Activated T-helper 2 cell treated with anti-CD3 and anti-CD28 coated beads, Interferon-gamma antibody, Interleukin-2, Interleukin-4, amounts not matched to agents 10 μg/mL and 5 μg/mL and 100 μg/mL, durations not matched to agents 14 hours and 24 hours and 36 hours (primary cell): Measurements from ENCODE around the gene PRDM13. TPM values are rescaled to one million over a fixed set of nuclear protein-coding genes. Genes with fewer than 3 reads are reported as not detected.
A peak's percentile ranks its signal among the peaks of the same experiment; 100 is the strongest.

Source experiments
- DNase-seq: peaks from one replicate; pipeline ENCODE4 v3.0.0; 2021; ENCODE audit warnings: low spot score
- H3K27ac Mint-ChIP-seq: one replicate; pipeline ENCODE4 v1.8.0; 2021; ENCODE audit warnings: mixed read lengths
- H3K27me3 Mint-ChIP-seq: one replicate; pipeline ENCODE4 v1.8.0; 2021; ENCODE audit warnings: low read depth, mixed read lengths
- H3K36me3 Mint-ChIP-seq: one replicate; pipeline ENCODE4 v1.8.0; 2021; ENCODE audit warnings: low read depth, mixed read lengths
- H3K4me1 Mint-ChIP-seq: one replicate; pipeline ENCODE4 v1.8.0; 2021; ENCODE audit warnings: low read depth, mixed read lengths
- H3K4me3 Mint-ChIP-seq: one replicate; pipeline ENCODE4 v1.8.0; 2021; ENCODE audit warnings: low read depth, mild to moderate bottlenecking, moderate library complexity, mixed read lengths
- H3K9me3 Mint-ChIP-seq: one replicate; pipeline ENCODE4 v1.8.0; 2021; ENCODE audit warnings: mixed read lengths
- intact Hi-C: fragments of 100-400 bp; cut with micrococcal nuclease; formaldehyde crosslinking; loops from one replicate; pipeline ENCODE4 v1.15.1; 2023
- total RNA-seq: library from RNA; stranded (reverse); gene quantifications from 2 replicates; pipeline ENCODE4 v1.2.3, GENCODE V29; 2022

The PRDM13 gene
- total RNA-seq = not detected in 2 replicates

- H3K4me1 Mint-ChIP-seq = peaks cover 44% of the 10 kb centered on the region
Measured at GRCh38 chr6:99606656-99607415, at the start of gene PRDM13. Gene PRDM13, plus strand, starts transcription at chr6:99606833. Its CDS starts 202 bp downstream, at chr6:99607035.

DNA sequence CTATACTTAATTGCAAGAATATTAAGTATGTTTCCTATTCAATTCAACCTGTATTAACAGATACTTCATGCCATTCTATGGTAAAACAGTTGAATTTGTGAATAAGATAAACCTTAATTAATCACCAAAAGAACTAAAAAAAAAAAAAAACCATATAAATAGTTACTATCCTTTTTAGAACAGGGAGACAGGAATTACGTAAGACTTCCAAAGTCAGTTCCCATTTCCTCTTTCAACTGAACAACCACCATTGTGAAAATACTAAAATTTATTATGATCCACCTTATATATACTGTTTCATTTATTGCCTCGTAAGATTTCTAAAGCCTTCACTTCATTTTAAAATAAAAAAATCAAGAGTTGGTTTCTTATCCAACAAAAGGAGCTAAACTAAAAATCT lies 47.6 kb upstream of the PRDM13 start:
- Mint-ChIP-seq H3K36me3 (peaks cover 63% of the 10 kb centered on the region), H3K9me3 (no peaks in the 10 kb centered on the region), H3K27me3 (no peaks in the 10 kb centered on the region), H3K4me1 (peaks cover 6% of the 10 kb centered on the region), H3K4me3 (no peak overlapping the region), H3K27ac (no peak overlapping the region)
- no peak for DNase-seq
- intact Hi-C loops = no loop called here

More at GRCh38 chr6:99606656-99607415, at the start of gene PRDM13:
- intact Hi-C loops = no loop called here
- Mint-ChIP-seq H3K27ac (no peak within 1 kb of the TSS), H3K36me3 (no peaks in the 10 kb centered on the region), H3K4me3 (no peak within 1 kb of the TSS), H3K27me3 (peaks cover 84% of the 10 kb centered on the region), H3K9me3 (no peaks in the 10 kb centered on the region)
- DNase-seq = no peak

- no peaks in the 10 kb centered on the region for H3K27me3 Mint-ChIP-seq
- no peaks in the 10 kb centered on the region for H3K9me3 Mint-ChIP-seq
- intact Hi-C loops = no loop called here
- H3K36me3 Mint-ChIP-seq = peaks cover 48% of the 10 kb centered on the region
- no peak overlapping the region for H3K27ac Mint-ChIP-seq
- no peak overlapping the region for H3K4me3 Mint-ChIP-seq
- H3K4me1 Mint-ChIP-seq = peaks cover 10% of the 10 kb centered on the region
- DNase-seq = no peak
Measured at GRCh38 chr6:99560668-99561067, 46.0 kb upstream of the PRDM13 start.

DNA sequence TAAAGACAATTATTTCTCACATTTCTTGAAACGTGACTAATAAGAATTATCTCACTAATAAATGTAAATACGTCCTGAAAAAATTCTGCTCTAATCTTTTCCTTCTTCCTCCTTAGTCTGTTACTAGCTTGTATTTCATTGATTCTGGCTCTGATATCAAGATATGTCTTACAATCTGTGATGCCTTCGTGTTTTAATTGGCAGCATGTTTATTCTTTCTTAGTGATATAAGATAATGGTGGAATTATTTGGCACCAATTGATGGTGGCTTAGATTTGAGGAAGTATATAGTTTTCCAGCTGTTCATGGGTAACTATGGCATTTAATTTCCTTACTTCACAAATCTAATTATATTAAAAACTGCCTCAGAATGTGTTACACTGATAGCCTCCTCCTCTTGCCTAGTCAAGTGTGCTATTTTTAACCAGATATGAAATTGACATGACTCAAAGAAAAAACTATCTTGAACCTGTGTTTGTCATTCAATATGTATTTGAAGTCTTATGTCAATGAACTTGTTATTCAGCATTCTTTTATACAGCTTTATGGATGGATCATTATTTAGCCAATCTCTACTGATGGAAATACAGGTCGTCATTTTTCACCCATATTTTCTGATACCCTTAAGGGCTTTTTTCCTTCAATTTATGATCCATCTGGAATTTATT lies 43.4 kb upstream of the PRDM13 start:
- peaks cover 20% of the 10 kb centered on the region for H3K4me1 Mint-ChIP-seq
- no peaks in the 10 kb centered on the region for H3K9me3 Mint-ChIP-seq
- H3K4me3 Mint-ChIP-seq = no peak overlapping the region
- no peak overlapping the region for H3K27ac Mint-ChIP-seq
- H3K36me3 Mint-ChIP-seq = peaks cover 39% of the 10 kb centered on the region
- no peak for DNase-seq
- H3K27me3 Mint-ChIP-seq = no peaks in the 10 kb centered on the region
- intact Hi-C loops = no loop called here

DNA sequence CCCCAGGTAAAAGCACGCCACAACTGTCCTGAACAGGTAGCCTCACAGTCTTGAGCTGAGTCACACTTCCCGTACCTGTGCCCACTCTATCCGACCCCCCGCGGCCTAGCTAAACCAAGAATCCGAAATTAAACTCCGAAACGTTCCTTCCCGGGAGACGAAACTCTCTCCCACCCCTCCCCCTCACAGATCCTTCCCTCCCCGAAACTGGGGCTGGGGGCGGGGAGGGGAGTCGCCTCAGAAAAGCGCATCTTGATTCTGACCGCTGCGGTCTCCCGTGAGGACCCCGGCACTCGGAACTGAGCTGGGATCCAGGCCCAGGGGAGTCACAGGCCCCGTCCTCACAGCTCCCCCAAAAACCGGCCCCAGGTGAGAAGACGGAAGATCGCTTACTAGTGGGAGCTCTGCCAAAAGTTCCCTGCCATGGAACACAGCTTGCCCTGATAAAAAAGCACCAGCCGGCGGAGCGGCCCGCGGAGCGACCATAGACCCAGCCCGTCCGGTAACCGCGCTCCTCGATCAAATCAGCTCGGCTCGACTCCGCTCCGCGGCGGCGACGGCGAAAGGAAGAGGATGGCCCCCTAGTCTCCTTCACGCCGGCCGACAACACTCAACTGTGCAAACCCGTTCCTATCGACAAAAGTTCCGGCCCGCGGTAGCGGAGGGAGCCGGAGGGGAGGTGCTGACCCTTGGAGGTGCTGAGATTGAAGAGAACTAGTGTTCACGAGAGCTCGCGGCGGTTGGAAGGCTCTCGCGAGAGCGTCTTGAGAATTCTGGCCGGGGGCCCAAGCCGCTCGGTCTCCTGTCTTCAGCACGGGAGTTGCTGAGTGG lies 38.3 kb upstream of the PRDM13 start, which contains the start of gene CCNC:
TSS of gene CCNC (minus strand) at position 558 of the 831 bp plus-strand sequence. CDS start at position 425, 133 bp downstream.
- Mint-ChIP-seq H3K4me1 (peaks cover 17% of the 10 kb centered on the region), H3K9me3 (no peaks in the 10 kb centered on the region), H3K36me3 (peaks cover 14% of the 10 kb centered on the region), H3K27ac (peak within 1 kb of the TSS; percentile 93), H3K4me3 (peak within 1 kb of the TSS; percentile 98), H3K27me3 (peaks cover 2% of the 10 kb centered on the region)
- DNase-seq = peak; percentile 88
- intact Hi-C loops = loop anchor here (1.0 kb wide), 3 partner anchors 47 to 143 kb away; partner anchors contain the start of genes PNISR and USP45

- Mint-ChIP-seq H3K27me3 (peaks cover 41% of the 10 kb centered on the region), H3K4me3 (no peak overlapping the region), H3K4me1 (peaks cover 9% of the 10 kb centered on the region), H3K36me3 (no peaks in the 10 kb centered on the region), H3K27ac (no peak overlapping the region), H3K9me3 (no peaks in the 10 kb centered on the region)
- DNase-seq = no peak
- intact Hi-C loops = no loop called here
Measured at GRCh38 chr6:99573980-99574617, 32.5 kb upstream of the PRDM13 start.

DNA sequence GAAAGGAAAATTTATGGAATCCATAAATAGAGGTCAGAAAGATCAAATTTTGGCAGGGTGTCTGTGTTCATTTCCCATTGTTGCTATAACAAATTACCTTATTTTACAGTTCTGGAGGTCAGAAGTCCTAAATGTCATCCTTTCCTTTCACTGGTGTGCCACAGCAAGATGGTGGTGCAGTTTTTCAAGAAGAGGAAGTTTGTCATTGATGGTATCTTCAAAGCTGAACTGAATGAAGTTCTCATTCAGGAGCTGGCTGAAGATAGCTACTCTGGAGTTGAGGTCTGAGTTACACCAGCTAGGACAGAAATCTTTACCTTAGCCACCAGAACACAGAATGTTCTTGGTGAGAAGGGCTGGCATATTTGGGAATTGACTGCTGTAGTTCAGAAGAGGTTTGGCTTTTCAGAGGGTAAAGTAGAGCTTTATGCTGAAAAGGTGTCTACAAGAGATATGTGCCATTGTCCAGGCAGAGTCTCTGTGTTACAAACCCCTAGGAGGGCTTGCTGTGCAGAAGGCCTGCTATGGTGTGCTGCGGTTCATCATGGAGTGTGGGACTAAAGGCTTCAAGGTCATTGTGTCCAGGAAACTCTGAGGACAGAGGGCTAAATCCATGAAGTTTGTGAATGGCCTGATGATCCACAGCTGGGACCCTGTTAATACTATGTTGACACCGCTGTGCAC lies 30.9 kb upstream of the PRDM13 start:
- no peak for DNase-seq
- Mint-ChIP-seq H3K9me3 (no peaks in the 10 kb centered on the region), H3K27ac (no peak overlapping the region), H3K4me1 (peaks cover 9% of the 10 kb centered on the region), H3K27me3 (peaks cover 48% of the 10 kb centered on the region), H3K36me3 (no peaks in the 10 kb centered on the region), H3K4me3 (no peak overlapping the region)
- intact Hi-C loops = no loop called here

- Mint-ChIP-seq H3K9me3 (no peaks in the 10 kb centered on the region), H3K4me1 (peaks cover 9% of the 10 kb centered on the region), H3K27me3 (peaks cover 51% of the 10 kb centered on the region), H3K27ac (no peak overlapping the region), H3K36me3 (no peaks in the 10 kb centered on the region), H3K4me3 (no peak overlapping the region)
- intact Hi-C loops = loop anchor here (10.0 kb wide), 1 partner anchor 245 kb away; no protein-coding TSS in a partner anchor
- DNase-seq = no peak
Measured at GRCh38 chr6:99579781-99580180, 26.9 kb upstream of the PRDM13 start.

GRCh38 chr6:99587792-99588191 lies 18.8 kb upstream of the PRDM13 start:
- intact Hi-C loops = loop anchor here (1.0 to 10.0 kb wide), 5 partner anchors 23 to 253 kb away; no protein-coding TSS in a partner anchor
- Mint-ChIP-seq H3K36me3 (no peaks in the 10 kb centered on the region), H3K4me1 (peaks cover 18% of the 10 kb centered on the region), H3K4me3 (no peak overlapping the region), H3K9me3 (no peaks in the 10 kb centered on the region), H3K27ac (no peak overlapping the region), H3K27me3 (peaks cover 67% of the 10 kb centered on the region)
- DNase-seq = no peak

- Mint-ChIP-seq H3K27ac (no peak overlapping the region), H3K4me1 (peaks cover 18% of the 10 kb centered on the region)
- intact Hi-C loops = loop anchor here (1.0 to 10.0 kb wide), 5 partner anchors 22 to 254 kb away; no protein-coding TSS in a partner anchor
Measured at GRCh38 chr6:99588618-99589289, 17.9 kb upstream of the PRDM13 start.

GRCh38 chr6:99589290-99589672 lies 17.4 kb upstream of the PRDM13 start:
- H3K9me3 Mint-ChIP-seq = no peaks in the 10 kb centered on the region
- peak overlapping the region; percentile 81 for H3K4me3 Mint-ChIP-seq
- peaks cover 74% of the 10 kb centered on the region for H3K27me3 Mint-ChIP-seq
- intact Hi-C loops = loop anchor here (2.0 to 10.0 kb wide), 4 partner anchors 22 to 254 kb away; no protein-coding TSS in a partner anchor
- no peak overlapping the region for H3K27ac Mint-ChIP-seq
- DNase-seq = no peak
- H3K36me3 Mint-ChIP-seq = no peaks in the 10 kb centered on the region
- H3K4me1 Mint-ChIP-seq = peaks cover 18% of the 10 kb centered on the region

More at GRCh38 chr6:99588618-99589289, 17.9 kb upstream of the PRDM13 start:
- Mint-ChIP-seq H3K36me3 (no peaks in the 10 kb centered on the region), H3K9me3 (no peaks in the 10 kb centered on the region), H3K4me3 (peak overlapping the region; percentile 81), H3K27me3 (peaks cover 70% of the 10 kb centered on the region)
- DNase-seq = peak; percentile 41
